Measurements from ENCODE around the gene MYO5A.

DNA sequence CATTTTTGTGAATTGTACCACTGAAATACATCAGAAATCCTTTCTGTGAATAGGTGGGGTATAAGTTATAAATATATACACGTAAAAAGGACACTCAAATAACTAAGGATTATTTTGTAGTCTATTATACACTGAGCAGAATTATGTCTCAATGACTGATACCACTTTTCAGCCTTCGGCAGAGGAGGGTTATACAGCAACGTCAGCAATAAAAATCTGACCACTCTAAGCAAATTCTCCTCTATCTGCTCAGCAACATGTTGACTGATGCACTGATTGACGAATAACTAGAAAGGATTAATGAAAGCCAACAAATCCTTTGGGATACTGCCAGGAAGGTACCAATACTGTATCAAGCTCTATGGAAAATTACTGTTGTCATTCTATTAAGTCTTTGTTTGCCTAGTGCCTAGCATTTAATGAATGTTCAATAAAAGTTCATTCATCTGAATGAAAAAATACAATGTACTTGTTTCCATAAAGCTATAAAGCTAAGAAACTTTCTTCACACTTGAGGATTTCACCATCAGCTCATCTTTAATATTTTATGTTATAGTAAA, 34.9 kb upstream of the MYO5A start:
- TF ChIP-seq, protein P1, sequence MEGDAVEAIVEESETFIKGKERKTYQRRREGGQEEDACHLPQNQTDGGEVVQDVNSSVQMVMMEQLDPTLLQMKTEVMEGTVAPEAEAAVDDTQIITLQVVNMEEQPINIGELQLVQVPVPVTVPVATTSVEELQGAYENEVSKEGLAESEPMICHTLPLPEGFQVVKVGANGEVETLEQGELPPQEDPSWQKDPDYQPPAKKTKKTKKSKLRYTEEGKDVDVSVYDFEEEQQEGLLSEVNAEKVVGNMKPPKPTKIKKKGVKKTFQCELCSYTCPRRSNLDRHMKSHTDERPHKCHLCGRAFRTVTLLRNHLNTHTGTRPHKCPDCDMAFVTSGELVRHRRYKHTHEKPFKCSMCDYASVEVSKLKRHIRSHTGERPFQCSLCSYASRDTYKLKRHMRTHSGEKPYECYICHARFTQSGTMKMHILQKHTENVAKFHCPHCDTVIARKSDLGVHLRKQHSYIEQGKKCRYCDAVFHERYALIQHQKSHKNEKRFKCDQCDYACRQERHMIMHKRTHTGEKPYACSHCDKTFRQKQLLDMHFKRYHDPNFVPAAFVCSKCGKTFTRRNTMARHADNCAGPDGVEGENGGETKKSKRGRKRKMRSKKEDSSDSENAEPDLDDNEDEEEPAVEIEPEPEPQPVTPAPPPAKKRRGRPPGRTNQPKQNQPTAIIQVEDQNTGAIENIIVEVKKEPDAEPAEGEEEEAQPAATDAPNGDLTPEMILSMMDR (optimal IDR thresholded peaks at IDR 0.05 in 1 of 3, IDR thresholded peaks at IDR 0.05 in 1 of 3, conservative IDR thresholded peaks at IDR 0.05 in 1 of 3; ENCODE audit: extremely low read depth in 1 of 3, insufficient read depth in 2 of 3, low read length in 3 of 3), result no peak
- no peak for TF ChIP-seq EZH2 (IDR thresholded peaks at IDR 0.05; ENCODE audit: low read length)
